Sigmoid colon (tissue), 4 donors: Measurements from ENCODE around the gene RSF1.

ENCODE experiments used
- EP300 ChIP-seq, 4 donors: sonication (generic); formaldehyde crosslinking; IDR thresholded peaks; one replicate each; pipeline ENCODE4 v1.6.1; 2017; ENCODE audit warnings: antibody characterized with exemption in 4 of 4
- POLR2A ChIP-seq, 2 donors: fragments of 450-650 bp; IDR thresholded peaks; one replicate each; pipeline ENCODE4 v1.6.1; 2016; ENCODE audit warnings: antibody characterized with exemption in 2 of 2, mild to moderate bottlenecking in 2 of 2, moderate library complexity in 2 of 2
- POLR2AphosphoS5 ChIP-seq, 4 donors: sonication (generic); formaldehyde crosslinking; IDR thresholded peaks; one replicate each; pipeline ENCODE4 v1.6.1; 2017; ENCODE audit warnings: antibody characterized with exemption in 4 of 4
- TF ChIP-seq, protein P1 (sequence below), 4 experiments: fragments of 450-650 bp in 3 of 4; fragments of 200-600 bp in 1 of 4; IDR thresholded peaks; one replicate each; pipeline ENCODE4 v1.5.1; 2016 to 2019; ENCODE audit warnings: antibody characterized with exemption in 4 of 4, mild to moderate bottlenecking in 3 of 4, moderate library complexity in 2 of 4

DNA sequence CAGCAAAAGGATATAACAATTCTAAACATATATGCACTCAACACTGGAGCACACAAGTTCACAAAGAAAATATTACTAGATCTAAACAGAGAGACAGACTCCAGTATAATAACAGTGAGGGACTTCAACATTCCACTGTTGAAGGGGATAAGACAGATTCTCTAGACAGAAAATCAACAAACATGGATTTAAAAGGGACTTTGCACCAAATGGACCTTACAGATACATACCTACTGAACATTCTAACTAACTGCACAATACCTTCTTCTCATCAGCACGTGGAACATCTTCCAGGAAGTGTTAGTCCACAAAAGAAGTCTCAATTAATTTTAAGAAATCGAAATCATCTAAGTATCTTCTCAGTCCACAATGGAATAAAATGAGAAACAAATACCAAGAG lies 26.6 kb downstream of the RSF1 start:
- TF ChIP-seq, protein P1, sequence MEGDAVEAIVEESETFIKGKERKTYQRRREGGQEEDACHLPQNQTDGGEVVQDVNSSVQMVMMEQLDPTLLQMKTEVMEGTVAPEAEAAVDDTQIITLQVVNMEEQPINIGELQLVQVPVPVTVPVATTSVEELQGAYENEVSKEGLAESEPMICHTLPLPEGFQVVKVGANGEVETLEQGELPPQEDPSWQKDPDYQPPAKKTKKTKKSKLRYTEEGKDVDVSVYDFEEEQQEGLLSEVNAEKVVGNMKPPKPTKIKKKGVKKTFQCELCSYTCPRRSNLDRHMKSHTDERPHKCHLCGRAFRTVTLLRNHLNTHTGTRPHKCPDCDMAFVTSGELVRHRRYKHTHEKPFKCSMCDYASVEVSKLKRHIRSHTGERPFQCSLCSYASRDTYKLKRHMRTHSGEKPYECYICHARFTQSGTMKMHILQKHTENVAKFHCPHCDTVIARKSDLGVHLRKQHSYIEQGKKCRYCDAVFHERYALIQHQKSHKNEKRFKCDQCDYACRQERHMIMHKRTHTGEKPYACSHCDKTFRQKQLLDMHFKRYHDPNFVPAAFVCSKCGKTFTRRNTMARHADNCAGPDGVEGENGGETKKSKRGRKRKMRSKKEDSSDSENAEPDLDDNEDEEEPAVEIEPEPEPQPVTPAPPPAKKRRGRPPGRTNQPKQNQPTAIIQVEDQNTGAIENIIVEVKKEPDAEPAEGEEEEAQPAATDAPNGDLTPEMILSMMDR (IDR thresholded peaks at IDR 0.05) = no peak
- no peak for TF ChIP-seq POLR2AphosphoS5 (IDR thresholded peaks at IDR 0.05)
- no peak for TF ChIP-seq POLR2A (IDR thresholded peaks at IDR 0.05)
- TF ChIP-seq EP300 (IDR thresholded peaks at IDR 0.05) = no peak
